Kidney (tissue), 14 donors: ENCODE measurements around the gene DNLZ. TPM values are rescaled to one million over a fixed set of nuclear protein-coding genes. Genes with fewer than 3 reads are reported as not detected.

Experiments
- DNase-seq, 5 donors: peaks; one replicate each; pipeline ENCODE4 v3.0.0-alpha.2; 2013 to 2020
- FAIRE-seq: peaks from 2 replicates; lab custom pipeline; 2012; peaks lifted over from hg19 to GRCh38; lab: Jason Lieb, UNC
- H3K27ac ChIP-seq, 2 donors: one replicate each; pipeline ENCODE4 v1.7.0; 2013; ENCODE audit warnings: low read depth in 2 of 2, low read length in 2 of 2, inconsistent platforms in 1 of 2
- H3K27me3 ChIP-seq: one replicate; pipeline ENCODE4 v1.7.1; 2013; ENCODE audit warnings: low read length, inconsistent platforms; ENCODE audit not compliant: control insufficient read depth, insufficient read depth
- H3K36me3 ChIP-seq, 3 donors: one replicate each; pipeline versions ENCODE4 v1.7.0 to v1.7.1; 2013; ENCODE audit warnings: low read length in 3 of 3, control low read depth in 1 of 3, inconsistent platforms in 1 of 3; ENCODE audit not compliant: insufficient read depth in 3 of 3, control insufficient read depth in 2 of 3
- H3K4me1 ChIP-seq, 3 donors: one replicate each; pipeline versions ENCODE4 v1.7.0 to v1.7.1; 2013; ENCODE audit warnings: low read length in 3 of 3, inconsistent platforms in 1 of 3, low read depth in 1 of 3; ENCODE audit not compliant: control insufficient read depth in 2 of 3, insufficient read depth in 2 of 3
- H3K4me3 ChIP-seq, 3 donors: one replicate each; pipeline versions ENCODE4 v1.7.0 to v1.8.1; 2013; ENCODE audit warnings: low read length in 3 of 3, control low read depth in 1 of 3, inconsistent platforms in 1 of 3
- H3K9ac ChIP-seq, 3 donors: one replicate each; pipeline versions ENCODE4 v1.7.0 to v1.7.1; 2013; ENCODE audit warnings: low read length in 3 of 3, control low read depth in 1 of 3, inconsistent platforms in 1 of 3
- H3K9me3 ChIP-seq, 3 donors: one replicate each; pipeline versions ENCODE4 v1.7.0 to v1.7.1; 2013; ENCODE audit warnings: low read length in 3 of 3, control low read depth in 1 of 3, inconsistent platforms in 1 of 3; ENCODE audit not compliant: control insufficient read depth in 2 of 3, insufficient read depth in 1 of 3
- intact Hi-C: fragments of 100-400 bp; cut with DNase I; formaldehyde crosslinking; loops from one replicate; pipeline ENCODE4 v1.11.1; 2022
- polyA plus RNA-seq: library from polyadenylated mRNA; stranded (reverse); fragments of 350-450 nt; fragmentation: Illumina TruSeq; extraction: RNeasy Lipid Tissue Mini Kit (QIAGEN cat#74804); gene quantifications from one replicate; pipeline ENCODE4 v1.2.3, GENCODE V29; 2014; ENCODE audit warnings: low read depth, low replicate concordance; ENCODE audit not compliant: insufficient read depth
- total RNA-seq: library from RNA; stranded (reverse); fragmentation: NEBNext Ultra II Directional; extraction: Animal tissue kit (Norgen Biotek cat#: 25700); gene quantifications from one replicate; pipeline ENCODE4 v1.2.1, GENCODE V29; 2021
- TF ChIP-seq, protein P1 (sequence below): IDR thresholded peaks from 3 replicates; pipeline ENCODE4 v1.5.1; 2012; ENCODE audit warnings: mild to moderate bottlenecking, moderate library complexity, borderline replicate concordance; ENCODE audit not compliant: insufficient read depth; ENCODE audit errors: extremely low read depth
- donor health status: control.
- donor health status: control.
- donor health status: control.
- donor health status: control.
- donor health status: control.
- donor health status: DM: yes; HTN: yes; CAD: no.
- donor health status: Normal renal cell carcinoma (clear cell type).

DNLZ gene
- total and polyA plus RNA-seq, 2 donors from 2014 or later: 22.1 to 30.4 TPM

GRCh38 chr9:136392538-136393449 lies 29.2 kb upstream of the DNLZ start:
- Histone ChIP-seq H3K27ac (no peak overlapping the region), H3K27me3 (no peaks in the 10 kb centered on the region), H3K4me3 (no peak overlapping the region), H3K4me1 (no peaks in the 10 kb centered on the region), H3K36me3 (peaks cover 0 to 49% (median 27%) of the 10 kb centered on the region in 3 donors), H3K9me3 (no peaks in the 10 kb centered on the region), H3K9ac (no peak overlapping the region)
- TF ChIP-seq, protein P1, sequence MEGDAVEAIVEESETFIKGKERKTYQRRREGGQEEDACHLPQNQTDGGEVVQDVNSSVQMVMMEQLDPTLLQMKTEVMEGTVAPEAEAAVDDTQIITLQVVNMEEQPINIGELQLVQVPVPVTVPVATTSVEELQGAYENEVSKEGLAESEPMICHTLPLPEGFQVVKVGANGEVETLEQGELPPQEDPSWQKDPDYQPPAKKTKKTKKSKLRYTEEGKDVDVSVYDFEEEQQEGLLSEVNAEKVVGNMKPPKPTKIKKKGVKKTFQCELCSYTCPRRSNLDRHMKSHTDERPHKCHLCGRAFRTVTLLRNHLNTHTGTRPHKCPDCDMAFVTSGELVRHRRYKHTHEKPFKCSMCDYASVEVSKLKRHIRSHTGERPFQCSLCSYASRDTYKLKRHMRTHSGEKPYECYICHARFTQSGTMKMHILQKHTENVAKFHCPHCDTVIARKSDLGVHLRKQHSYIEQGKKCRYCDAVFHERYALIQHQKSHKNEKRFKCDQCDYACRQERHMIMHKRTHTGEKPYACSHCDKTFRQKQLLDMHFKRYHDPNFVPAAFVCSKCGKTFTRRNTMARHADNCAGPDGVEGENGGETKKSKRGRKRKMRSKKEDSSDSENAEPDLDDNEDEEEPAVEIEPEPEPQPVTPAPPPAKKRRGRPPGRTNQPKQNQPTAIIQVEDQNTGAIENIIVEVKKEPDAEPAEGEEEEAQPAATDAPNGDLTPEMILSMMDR: no peak
- DNase-seq (peak in 1 of 5 donors; percentile 56), FAIRE-seq (no peak)
- intact Hi-C loops: no loop called here

GRCh38 chr9:136391737-136392537 lies 28.4 kb upstream of the DNLZ start:
- H3K9ac ChIP-seq: no peak overlapping the region
- no peak overlapping the region for H3K4me3 ChIP-seq
- TF ChIP-seq, protein P1: no peak
- H3K27me3 ChIP-seq: no peaks in the 10 kb centered on the region
- intact Hi-C loops: no loop called here
- DNase-seq (peak in 1 of 5 donors; percentile 53), FAIRE-seq (no peak)
- no peaks in the 10 kb centered on the region for H3K4me1 ChIP-seq
- H3K27ac ChIP-seq: no peak overlapping the region
- peaks cover 0 to 55% (median 30%) of the 10 kb centered on the region in 3 donors for H3K36me3 ChIP-seq
- H3K9me3 ChIP-seq: no peaks in the 10 kb centered on the region

DNA sequence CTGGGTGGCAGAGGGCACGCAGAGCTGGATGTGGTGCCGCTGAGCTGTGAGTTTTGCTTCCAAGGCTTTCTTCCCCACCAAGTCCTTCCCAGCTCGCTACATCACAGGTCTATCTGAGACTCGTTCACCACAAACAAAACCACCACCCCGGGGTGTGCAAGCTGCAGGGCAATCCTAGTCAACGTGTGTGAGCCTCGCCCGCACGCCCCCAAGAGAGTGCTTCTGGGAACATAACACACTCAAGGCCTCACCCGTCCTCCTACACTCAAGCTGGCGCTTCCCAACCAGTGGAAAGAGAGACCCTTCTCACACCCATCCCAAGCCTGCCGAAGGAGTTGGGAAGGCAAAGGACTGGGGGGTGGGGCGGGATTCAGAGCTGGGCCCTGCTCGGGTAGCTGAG lies 25.9 kb upstream of the DNLZ start:
- peaks cover 0 to 32% (median 21%) of the 10 kb centered on the region in 3 donors for H3K36me3 ChIP-seq
- no peak overlapping the region for H3K9ac ChIP-seq

More for the DNA sequence above, 25.9 kb upstream of the DNLZ start:
- Histone ChIP-seq H3K27ac (no peak overlapping the region), H3K4me1 (no peaks in the 10 kb centered on the region), H3K27me3 (no peaks in the 10 kb centered on the region), H3K9me3 (no peaks in the 10 kb centered on the region), H3K4me3 (no peak overlapping the region)
- no peak for FAIRE-seq
- no peak for DNase-seq
- TF ChIP-seq, protein P1: no peak
- intact Hi-C loops: no loop called here
